ENCODE measurements around the gene OSER1. TPM values are rescaled to one million over a fixed set of nuclear protein-coding genes. Genes with fewer than 3 reads are reported as not detected.
A peak's percentile ranks its signal among the peaks of the same experiment; 100 is the strongest.

The OSER1 gene
- total and polyA plus RNA-seq, 9 of the 15 experiments (the other 6 are each of a cell fraction or from before 2014, with no cell fraction given) = 15.5 to 57.3 (median 19.9) TPM

- no peak for TF ChIP-seq TRIM25 (IDR thresholded peaks at IDR 0.05; ENCODE audit: borderline replicate concordance)
- TF ChIP-seq KDM4B (IDR thresholded peaks at IDR 0.05; ENCODE audit: borderline replicate concordance in 2 of 2, low read depth in 1 of 2) = peak in 1 of 2 experiments; percentile 25; a peak in 1 of 4 replicates
- TF ChIP-seq JUND (IDR thresholded peaks at IDR 0.05; ENCODE audit: borderline replicate concordance, low read depth, low read length) = peak; percentile 92
- peak; percentile 90; the same call in 2 of the 3 replicates for TF ChIP-seq JUND (tag; IDR thresholded peaks at IDR 0.05; ENCODE audit: borderline replicate concordance, low read depth, low read length)
- peak; percentile 61; the same call in 1 of the 2 replicates for TF ChIP-seq HNRNPL (IDR thresholded peaks at IDR 0.05; ENCODE audit: low read depth, low read length)
- no peak for TF ChIP-seq ZBTB8A (IDR thresholded peaks at IDR 0.05; ENCODE audit: partially characterized antibody)
- TF ChIP-seq POLR2AphosphoS2 (IDR thresholded peaks at IDR 0.05; ENCODE audit: low read length) = no peak
- peak; percentile 95 for TF ChIP-seq REST (IDR thresholded peaks at IDR 0.05; ENCODE audit: borderline replicate concordance)
- no peak for TF ChIP-seq REST (CRISPR knock-in tag; IDR thresholded peaks at IDR 0.05; ENCODE audit: low read depth)
- TF ChIP-seq MYNN (IDR thresholded peaks at IDR 0.05) = peak; percentile 31; the same call in 1 of the 2 replicates
- TF ChIP-seq MYNN (CRISPR knock-in tag; IDR thresholded peaks at IDR 0.05) = no peak
- 0 out of 2 replicates have a peak, but pooled peaks have one; percentile 40 for TF ChIP-seq DIDO1 (tag; IDR thresholded peaks at IDR 0.05; ENCODE audit: low read depth)
- TF ChIP-seq KAT8 (IDR thresholded peaks at IDR 0.05; ENCODE audit: low read depth) = no peak
- no peak for TF ChIP-seq CBX2 (IDR thresholded peaks at IDR 0.05; ENCODE audit: insufficient read depth, low read length, poor library complexity, severe bottlenecking)
- TF ChIP-seq SMARCE1 (IDR thresholded peaks at IDR 0.05) = no peak
- peak; percentile 93 for TF ChIP-seq TAF9B (IDR thresholded peaks at IDR 0.05; ENCODE audit: partially characterized antibody)
- no peak for TF ChIP-seq BACH1 (tag; IDR thresholded peaks at IDR 0.05)
- TF ChIP-seq OTX1 (CRISPR knock-in tag; IDR thresholded peaks at IDR 0.05) = 0 out of 2 replicates have a peak, but pooled peaks have one; percentile 69
Observed at GRCh38 chr20:44210406-44211176, at the start of gene OSER1 (continued).
